Inflammatory macrophage treated with lipopolysaccharide for 4 hours (primary cell): ENCODE results near the gene KIRREL3.

Source experiments
- DNase-seq: peaks from one replicate; pipeline ENCODE4 v3.0.0-alpha.2; 2020

Gene KIRREL3

DNA sequence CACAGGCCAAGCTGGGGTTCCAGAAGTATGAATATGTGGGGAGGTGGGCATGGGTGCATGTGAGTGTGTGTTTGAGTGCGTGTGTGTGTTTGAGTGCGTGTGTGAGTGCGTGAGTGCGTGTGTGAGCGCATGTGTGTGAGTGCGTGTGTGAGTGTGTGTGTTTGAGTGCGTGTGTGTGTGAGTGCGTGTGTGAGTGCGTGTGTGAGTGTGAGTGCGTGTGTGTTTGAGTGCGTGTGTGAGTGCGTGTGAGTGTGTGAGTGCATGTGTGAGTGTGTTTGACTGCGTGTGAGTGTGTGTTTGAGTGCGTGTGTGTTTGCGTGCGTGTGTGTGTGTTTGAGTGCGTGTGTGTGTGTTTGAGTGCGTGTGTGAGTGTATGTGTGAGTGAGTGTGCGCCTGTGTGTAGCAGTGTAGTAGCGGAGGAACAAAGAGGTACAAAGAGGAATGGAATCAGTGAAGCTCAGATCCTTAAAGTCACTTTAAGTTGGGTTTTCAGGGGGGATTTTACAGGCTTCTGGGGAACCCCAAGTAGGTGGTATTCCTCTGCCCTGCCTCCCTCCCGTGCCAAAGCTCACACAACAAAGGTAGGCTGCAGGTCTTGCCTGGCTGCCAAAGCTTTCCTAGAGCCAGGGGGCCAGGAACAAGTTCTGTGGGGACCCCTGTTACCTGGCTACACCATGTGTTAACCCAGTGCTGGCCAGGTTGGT is 137.1 kb downstream of the KIRREL3 start:
- no peak for DNase-seq

DNA sequence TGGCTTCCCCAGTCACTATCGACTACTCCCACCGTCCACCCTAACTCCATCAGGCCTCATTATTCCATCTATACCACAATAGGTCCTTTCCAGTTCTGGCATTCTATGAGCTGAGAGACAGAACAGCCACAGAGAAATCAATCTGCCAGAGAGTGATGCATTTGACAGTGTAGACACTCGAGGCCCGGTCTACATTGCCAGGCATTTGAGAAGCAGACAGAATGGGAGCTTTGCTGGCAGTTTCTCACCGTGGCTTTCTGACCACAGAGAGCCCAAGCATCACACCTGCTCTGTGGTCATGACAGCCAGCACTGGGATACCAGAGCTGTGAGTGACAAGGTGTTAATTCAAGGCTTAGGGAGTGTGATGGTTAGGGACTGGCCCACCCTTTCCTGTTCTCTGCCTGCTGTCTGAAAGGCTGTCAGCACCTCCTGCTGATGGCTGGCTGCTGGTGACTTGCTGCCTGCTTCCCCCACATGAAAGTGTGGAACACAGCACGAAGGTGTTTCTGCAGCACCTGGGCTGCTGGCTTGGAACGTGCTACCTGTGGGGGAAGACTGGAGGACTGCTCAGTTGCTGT is 137.8 kb downstream of the KIRREL3 start:
- DNase-seq, result no peak

DNA sequence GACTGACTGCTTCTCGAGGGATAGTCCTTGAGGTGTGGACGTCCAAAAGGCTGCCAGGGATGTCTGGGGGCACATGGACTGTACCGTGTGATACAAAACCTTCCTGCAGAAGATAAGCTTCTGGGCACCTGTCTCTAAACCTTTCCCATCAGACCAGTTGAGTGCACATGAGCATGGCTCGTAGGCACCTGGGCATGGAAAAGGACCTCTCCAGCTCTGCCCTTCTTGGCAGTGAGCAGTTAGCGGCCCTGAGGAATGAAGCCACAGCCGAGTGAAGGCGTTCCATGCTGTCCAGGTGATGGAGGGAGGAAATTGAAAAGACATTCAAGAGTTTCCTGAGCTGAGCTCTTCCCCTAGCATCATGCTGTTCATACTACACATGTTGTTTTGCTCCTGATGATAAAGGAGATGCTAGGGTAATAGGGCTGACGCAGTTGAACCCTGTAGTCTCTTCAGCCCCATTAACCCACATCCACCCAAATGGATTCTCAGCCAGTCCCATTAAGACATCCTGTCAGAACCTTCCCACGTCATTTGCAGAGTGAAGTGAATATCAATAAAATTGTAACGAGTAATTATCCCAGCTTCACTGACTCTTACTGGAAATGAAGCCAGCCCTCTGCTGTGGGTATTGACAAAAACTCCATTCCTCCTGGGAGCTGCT is 138.6 kb downstream of the KIRREL3 start:
- no peak for DNase-seq

DNA sequence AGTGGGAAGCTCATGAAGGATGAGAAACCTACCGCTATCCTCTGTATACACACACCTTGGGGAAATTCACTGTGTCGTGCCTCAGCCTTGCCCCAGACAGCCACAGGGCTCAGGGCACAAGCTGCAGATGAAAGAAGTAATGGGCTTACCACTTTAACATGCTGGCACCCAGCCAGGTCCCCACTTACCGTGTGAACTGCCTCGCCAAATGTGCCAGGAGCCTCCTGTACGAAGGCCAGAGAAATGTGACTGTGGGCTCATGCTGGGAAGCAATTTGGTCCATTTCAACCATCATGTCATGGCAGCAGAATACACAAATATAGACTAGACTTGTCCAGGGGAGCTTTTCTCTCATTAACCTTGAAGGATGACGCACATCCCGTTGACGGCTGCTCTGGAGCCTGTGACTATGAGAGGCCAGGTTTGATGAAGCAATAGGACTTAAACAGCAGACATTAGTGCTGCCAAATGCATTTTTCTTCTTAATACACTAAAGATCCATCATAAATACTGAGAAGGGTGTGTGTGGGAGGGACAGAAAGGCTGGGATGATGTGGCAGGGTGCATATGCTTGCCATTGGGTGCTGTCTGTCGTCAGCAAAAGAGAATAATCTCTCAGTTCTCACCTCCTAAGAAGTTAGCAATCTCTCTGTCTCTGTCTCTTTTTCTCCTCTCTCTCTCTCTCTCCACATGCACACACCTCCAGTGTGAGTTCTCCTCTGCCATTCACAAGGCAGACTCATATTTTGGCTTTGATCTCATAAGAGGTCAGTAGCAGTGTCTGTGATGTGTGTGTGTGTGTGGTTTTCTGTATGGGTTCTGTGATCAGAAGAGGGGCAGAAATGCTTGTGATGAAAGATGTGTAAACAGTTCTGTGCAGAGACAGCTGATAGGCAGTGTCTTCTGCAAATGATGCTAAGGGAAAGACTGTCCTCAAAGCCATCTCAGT is 142.4 kb downstream of the KIRREL3 start:
- DNase-seq, result no peak

DNA sequence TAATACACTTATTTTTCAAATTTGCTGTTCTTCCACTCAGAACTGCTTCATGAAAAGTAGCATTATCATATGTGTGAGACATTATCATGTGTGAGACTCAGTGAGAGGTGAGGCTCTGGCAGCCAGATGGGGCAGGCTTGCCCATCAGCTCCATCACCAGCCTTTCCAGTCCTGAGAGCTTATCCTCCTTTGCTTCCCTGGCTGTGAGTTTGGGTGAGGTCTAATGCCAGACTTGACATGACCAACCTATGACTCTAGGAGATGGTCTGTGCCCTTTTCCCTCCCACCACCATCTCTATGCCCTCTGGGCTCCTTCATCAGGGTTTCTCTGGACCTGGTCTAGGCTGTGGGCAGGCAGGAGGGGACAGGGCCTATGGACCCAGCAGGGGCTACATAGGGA is 145.0 kb downstream of the KIRREL3 start:
- DNase-seq, result no peak

DNA sequence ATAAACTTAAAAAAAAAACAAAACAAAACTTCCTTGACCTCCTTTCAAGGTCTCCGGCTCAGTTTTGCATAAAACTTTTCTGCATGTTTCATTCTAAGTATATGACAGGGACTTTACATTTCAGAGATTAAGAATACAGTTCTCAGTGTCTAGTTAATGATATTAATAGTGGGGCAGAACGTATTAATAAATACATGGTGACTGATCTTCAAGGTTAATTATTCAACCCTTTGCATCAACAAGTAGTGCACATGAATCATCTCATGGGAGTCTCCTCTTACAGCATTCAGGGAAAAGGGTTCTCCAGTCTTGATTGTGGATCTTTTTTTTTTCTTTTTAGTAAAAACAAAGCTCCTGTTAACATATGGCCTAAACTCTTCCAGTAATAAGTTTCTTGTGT is 146.8 kb downstream of the KIRREL3 start:
- no peak for DNase-seq

DNA sequence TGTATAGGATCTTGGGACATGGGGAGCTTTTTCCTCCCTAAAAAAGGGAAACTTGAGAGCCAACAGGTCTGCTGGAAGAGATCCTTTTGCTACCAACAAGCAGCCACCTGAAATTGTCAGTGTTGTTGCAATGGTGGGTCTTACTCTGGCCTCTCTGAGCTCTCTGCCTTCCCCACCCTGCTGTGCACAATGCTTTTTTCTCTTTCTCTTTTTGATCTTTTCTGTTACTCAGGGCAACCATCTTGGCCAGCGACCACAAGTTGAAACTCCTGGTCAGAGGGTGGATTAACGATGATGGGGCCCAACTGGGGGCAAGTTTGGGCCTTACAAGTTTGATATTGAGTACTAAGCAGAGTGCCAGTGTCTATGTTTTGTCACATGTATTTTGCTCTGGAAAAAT is 155.8 kb downstream of the KIRREL3 start:
- DNase-seq, result no peak

DNA sequence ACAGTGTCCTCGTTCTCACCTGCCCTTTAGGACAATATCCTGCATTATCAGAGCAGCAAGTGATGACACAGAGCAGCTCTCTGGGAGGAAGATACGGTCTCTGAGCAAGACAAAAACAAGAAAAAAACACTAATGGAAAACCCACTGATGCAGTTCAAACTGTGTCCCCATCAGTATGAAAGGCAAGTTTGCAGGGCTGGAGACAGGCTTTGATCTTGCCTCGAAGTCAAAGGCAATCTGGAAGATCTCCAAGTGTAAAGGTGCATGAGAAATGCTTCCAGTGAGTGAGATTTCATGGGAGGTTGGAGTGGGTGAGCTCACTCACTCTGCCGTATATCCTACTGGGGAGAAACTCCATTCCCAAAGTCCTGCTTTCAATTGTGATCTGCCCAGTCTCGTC is 157.5 kb downstream of the KIRREL3 start:
- DNase-seq, result no peak

DNA sequence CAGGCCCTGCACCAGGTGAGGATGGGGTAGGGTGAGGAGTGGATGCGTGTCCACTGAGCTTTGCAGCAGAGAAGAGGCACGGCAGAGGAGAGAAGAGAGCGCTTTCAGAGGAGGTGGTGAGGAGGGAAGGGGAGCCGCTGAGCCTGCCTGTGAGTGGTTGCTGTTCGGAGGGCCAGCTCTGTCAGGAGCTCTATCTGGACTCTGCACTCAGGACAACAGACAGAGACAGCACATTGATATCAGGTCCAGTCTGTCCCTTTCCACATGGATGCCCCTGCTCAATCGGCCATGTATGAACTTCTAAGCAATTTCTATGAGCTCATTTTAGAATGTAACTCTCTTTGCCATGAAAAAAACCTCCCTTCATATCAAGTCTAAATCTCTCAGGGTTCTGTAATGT is 158.6 kb downstream of the KIRREL3 start:
- no peak for DNase-seq

DNA sequence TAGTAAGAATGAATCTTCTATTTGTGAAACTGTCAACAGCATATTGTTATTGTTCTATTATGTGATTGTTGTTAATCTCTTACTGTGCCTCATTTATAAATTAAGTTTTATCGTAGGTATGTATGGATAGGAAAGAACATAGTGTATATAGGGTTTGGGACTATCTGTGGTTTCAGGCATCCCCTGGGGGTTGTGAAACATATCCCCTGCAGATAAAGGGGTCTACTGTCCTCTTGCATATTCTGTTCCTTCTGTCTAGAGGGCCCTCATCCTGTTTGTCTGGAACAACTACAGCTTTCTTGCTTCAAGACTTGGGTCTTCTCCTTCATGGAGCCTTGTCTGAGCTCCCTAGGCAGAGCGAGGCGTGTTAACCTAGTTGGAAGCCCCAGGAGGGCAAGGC is 159.6 kb downstream of the KIRREL3 start:
- no peak for DNase-seq

DNA sequence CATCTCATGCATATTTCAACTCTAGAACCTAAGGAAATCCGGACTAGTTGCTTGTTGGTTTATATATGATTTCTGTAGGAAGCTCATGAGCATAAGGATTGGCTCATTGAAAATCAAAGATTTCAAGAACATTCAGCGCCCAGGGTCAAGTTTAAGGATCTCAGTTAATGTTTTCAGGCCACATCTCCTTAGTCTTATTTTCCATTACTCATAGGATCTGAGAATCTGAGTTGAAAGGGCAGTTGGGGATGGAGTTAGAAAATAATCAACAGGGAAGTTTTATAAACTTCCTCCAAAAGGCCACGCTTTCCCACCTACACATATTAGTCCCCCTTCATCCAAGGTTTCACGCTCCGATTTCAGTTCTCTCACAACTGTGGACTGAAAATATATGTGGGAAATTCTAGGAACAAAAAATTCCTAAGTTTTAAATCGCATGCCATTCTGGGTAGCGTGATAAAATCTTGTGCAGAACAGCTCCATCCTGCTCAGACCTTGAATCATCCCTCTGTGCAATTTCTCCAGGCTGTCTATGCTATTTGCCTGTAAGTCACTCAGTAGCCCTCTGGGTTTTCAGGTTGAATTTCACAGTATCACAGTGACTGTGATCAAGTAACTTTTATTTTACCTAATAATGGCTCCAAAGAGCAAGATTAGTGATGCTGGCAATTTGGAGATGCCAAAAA is 160.2 kb downstream of the KIRREL3 start:
- DNase-seq, result no peak

DNA sequence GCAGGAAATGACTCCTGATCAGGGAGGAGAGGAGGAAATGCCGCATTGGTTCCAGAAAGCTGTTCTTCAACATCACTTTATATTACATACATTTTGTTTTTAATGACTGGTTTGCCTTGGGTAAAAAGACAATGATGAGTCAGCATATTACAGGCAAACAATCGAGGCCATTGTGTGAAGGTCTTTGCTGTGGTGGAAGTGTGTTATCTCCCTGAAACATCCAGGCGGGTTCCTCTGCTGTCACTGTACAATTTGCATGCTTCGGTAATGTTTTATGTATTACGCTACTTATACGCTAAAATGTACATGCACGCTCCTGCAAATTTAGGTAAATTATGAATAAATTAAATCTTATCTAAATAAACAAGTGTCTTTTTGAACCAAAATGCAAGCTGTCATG is 161.1 kb downstream of the KIRREL3 start:
- DNase-seq, result no peak

DNA sequence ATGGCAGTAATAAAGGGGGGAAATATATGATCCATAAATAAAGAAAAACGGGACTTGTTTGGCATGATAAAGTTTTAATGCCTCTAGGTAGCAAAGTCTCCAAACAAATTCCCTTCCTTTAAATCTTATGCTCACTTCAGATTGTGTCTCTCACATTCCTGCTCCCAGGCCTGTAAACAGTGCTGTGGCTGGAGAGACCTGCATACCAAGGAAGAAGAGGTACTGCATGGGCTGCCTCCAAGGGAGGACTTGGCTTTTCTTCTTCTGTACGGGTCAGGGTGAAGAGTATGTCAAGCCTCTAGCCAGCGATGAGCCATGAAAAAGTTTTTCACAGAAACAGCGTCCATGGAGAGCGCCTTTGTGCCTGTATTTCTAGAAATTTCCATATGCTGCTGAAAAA is 161.8 kb downstream of the KIRREL3 start:
- DNase-seq, result no peak

DNA sequence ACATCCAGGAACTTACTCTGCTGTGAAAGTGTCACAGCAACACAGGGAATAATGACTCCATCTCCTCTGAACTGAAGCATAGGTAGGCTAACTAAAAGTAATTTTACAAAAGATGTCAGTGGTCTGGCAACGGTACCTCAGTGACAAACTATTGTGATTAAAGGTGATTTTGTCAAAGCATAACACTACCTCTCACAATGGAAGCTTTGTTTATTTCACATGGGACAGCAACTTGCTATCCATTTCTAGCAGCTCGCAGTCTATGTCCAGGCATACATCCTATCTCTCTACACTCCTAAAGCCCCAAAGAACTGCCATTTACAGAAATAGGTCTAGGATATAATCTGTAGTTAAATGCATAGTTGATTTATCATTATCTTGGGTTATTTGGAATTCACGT is 163.0 kb downstream of the KIRREL3 start:
- no peak for DNase-seq

DNA sequence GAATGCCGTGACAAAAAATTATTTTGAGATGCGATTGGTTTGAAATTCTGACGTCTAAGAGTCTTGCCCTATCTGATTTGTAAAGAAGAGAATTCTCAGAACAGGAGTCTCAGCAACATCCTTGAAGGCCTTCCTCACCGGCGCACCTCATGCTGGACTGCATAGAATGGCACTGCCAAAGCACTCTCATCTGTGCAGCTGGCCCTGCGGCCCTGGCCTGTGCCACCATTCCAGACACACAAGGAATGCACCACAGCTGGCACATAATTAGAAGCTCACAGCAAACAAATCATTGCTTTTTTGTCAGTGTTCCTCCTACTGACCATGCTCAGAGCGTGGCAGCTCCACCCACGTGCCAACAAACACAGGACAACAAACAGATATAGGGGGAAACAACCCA is 166.0 kb downstream of the KIRREL3 start:
- DNase-seq, result no peak

DNA sequence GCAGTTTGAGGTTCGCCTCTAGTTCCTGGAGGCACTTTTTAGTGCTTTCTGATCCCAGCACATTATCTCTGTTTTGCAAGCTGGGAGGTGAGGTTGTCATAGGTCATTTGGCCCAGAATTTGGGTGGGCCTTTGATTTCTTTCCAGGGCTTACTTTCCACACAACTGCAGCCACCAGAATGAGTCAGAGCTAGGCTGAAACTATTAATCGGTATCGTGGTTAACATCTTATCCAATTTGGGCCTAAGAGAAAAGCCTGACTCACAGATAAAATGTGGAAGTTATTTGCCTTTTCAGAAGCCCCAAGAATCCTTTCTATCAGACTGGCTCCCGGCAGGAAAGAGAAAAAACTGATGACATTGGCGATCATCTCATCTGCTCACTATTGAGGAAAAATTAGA is 166.4 kb downstream of the KIRREL3 start:
- DNase-seq, result no peak

DNA sequence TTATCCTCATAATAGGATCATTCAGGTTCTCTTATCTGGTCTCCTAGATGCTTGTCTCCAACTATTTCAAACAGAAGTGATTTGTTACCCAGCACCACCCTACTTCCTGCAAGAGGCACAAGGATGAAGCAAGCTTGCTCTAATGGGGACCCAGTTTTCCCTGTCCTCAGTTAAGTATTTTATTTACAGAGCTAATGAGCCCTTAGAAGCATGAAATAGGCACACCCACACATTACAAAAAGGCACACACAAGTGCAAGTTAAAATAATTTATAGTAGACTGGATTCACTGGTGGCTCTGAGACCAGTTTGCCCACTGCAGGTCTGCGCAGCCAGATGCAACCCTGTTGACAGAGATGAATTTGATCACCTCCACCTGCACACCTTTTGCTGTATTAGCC is 167.5 kb downstream of the KIRREL3 start:
- no peak for DNase-seq

DNA sequence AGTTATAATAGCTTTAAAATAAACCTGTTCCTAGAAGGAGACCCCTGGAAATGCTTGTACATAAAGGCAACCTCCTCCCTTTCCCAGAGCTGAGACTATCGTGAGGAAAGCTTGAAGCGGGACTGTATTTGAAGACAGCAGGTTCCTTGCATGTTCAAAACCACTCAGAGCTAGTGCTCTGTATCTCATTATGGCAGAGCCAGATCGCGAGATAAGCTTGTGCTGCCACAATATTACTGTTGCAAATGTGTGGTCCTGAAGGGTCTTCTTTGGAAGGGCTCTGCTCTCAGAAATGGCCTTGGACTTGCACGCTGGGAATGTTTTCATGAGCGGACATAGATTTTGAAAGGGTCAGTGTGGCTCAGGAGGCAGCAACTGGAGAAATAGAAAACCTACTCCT is 168.2 kb downstream of the KIRREL3 start:
- DNase-seq, result no peak

DNA sequence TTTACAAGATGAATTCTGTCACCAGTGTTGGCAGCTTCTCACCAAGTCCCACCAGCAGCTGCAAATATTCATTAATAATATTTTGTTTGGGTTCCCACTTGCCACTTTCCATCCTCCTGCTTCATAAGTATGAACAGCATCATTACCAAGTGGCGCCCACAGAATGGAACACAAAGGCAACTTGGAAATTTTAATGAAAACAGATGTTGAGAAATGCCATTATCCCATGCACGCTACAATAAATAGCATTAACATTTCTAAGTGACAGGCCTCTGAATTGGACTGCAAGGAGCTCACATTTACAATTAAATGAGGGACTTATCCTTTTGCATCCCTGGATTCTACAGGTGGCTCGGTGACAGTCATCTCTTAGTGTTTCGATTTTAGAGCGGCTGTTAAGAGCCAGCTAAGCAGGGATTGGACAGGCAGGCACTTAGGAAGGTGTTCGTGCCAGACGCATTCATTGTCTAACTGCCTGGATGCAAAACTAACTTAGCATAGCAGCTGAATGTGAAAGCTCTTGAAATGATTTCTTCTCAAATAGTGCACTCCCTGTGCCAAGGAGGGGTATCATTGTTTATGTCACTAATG is 170.3 kb downstream of the KIRREL3 start:
- no peak for DNase-seq

DNA sequence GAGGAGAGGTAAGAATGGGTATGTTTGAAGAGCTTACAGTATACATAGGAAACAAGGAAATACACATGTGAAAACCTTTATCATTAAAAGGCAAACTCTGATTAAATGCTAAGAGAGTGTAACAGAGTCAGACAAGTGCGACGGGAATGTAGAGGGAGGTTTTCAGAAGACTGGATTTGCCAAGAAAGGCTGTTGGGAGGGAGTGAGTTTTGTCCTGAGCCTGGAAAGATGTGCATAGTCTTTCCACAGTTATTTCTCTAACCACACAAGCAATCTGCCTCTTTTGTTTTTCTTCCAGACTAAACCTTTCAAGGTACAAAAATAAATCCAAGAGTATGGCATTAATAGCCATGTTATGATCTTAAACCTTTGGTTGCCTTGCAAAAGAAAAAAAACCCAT is 170.9 kb downstream of the KIRREL3 start:
- DNase-seq, result no peak

DNA sequence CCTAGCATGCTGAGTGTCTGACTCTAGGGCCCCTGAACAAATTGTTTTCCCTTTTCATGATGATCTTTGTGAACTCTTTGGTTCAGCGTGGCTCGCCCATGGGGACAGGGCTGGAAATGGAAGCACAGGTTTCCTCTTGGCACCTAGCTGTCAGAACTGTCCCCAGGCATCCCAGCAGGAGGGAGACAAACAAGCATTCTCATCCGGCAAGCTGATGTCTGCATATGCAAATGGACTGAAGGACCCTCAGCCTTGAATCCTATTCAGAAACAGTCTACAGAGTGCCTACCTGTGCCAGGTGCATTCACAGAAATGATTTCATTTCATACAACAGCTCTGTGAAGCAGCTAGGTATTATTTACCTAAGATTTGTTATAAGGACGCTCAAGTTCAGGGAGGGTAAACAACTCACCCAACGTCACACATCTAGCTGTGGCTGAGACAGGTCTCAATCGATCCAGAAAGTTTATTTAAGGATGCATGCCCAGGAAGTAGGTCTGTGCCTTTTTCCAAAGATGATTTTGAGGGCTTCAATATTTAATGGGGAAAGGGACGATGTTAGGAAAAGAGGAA is 176.4 kb downstream of the KIRREL3 start:
- no peak for DNase-seq

DNA sequence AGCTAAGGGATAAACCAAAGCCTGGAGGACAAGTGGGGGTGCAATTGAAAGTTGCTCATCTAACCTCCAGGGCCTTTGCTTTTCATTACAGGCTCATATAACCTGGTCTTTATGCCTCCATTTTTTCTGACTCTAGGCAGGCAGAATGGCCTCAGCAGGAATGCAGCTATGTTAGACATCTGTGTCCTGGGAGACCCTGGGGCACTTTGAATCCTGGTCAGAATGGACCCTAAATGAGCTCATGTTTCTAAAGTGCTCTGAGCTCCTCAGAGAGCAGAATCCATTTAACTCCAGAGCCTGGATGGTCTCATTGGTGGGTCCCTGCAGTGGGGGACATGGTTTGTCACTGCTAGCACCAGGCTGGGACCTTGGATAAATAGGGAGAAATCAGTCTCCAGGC is 177.3 kb downstream of the KIRREL3 start:
- no peak for DNase-seq
